H9 (cell line): ENCODE results near the gene GALR2. TPM values are rescaled to one million over a fixed set of nuclear protein-coding genes. Genes with fewer than 3 reads are reported as not detected.
A peak's percentile ranks its signal among the peaks of the same experiment; 100 is the strongest.

Experiments used
- DNase-seq: peaks from one replicate; pipeline ENCODE4 v3.0.0-alpha.2; 2017
- H2AFZ ChIP-seq: one replicate; pipeline ENCODE4 v1.6.1; 2013; ENCODE audit warnings: mild to moderate bottlenecking, low read length, control low read depth, moderate library complexity
- H2AK5ac ChIP-seq: 2 replicates; pipeline ENCODE4 v1.6.1; 2013; ENCODE audit warnings: low read length, control low read depth, mixed read lengths; ENCODE audit not compliant: insufficient read length
- H2BK120ac ChIP-seq: one replicate; pipeline ENCODE4 v1.6.1; 2013; ENCODE audit warnings: low read depth, mild to moderate bottlenecking, low read length, control low read depth, inconsistent platforms; ENCODE audit not compliant: poor library complexity, severe bottlenecking
- H2BK12ac ChIP-seq: 2 replicates; pipeline ENCODE4 v1.6.1; 2013; ENCODE audit warnings: low read length, control low read depth, mixed read lengths, low read depth; ENCODE audit not compliant: insufficient read length
- H2BK15ac ChIP-seq: 2 replicates; pipeline ENCODE4 v1.6.1; 2013; ENCODE audit warnings: low read depth, low read length, control low read depth
- H2BK20ac ChIP-seq: one replicate; pipeline ENCODE4 v1.6.1; 2013; ENCODE audit warnings: low read depth, mild to moderate bottlenecking, low read length, control low read depth, inconsistent platforms; ENCODE audit not compliant: poor library complexity, severe bottlenecking
- H2BK5ac ChIP-seq: 2 replicates; pipeline ENCODE4 v1.6.1; 2013; ENCODE audit warnings: low read length, control low read depth, mixed read lengths; ENCODE audit not compliant: insufficient read length
- H3K14ac ChIP-seq: 2 replicates; pipeline ENCODE4 v1.6.1; 2013; ENCODE audit warnings: low read length, control low read depth; ENCODE audit not compliant: insufficient read depth
- H3K18ac ChIP-seq: 2 replicates; pipeline ENCODE4 v1.6.1; 2013; ENCODE audit warnings: low read depth, mild to moderate bottlenecking, mixed read lengths, low read length, control low read depth; ENCODE audit not compliant: insufficient read length
- H3K23ac ChIP-seq: 2 replicates; pipeline ENCODE4 v1.6.1; 2013; ENCODE audit warnings: low read length, control low read depth, mixed read lengths, low read depth; ENCODE audit not compliant: insufficient read length
- H3K23me2 ChIP-seq: 2 replicates; pipeline ENCODE4 v1.6.1; 2013; ENCODE audit warnings: low read depth, mild to moderate bottlenecking, mixed read lengths, low read length, control low read depth; ENCODE audit not compliant: insufficient read length, poor library complexity, severe bottlenecking
- H3K27ac ChIP-seq: 2 replicates; pipeline ENCODE4 v1.5.1; 2013; ENCODE audit warnings: low read length, control low read depth, mixed read lengths, low read depth; ENCODE audit not compliant: insufficient read length
- H3K27me3 ChIP-seq: 2 replicates; pipeline ENCODE4 v1.6.1; 2013; ENCODE audit warnings: low read length, control low read depth, inconsistent platforms; ENCODE audit not compliant: insufficient read depth
- H3K4ac ChIP-seq: 2 replicates; pipeline ENCODE4 v1.6.1; 2013; ENCODE audit warnings: low read depth, mild to moderate bottlenecking, control low read depth, inconsistent platforms, low read length, moderate library complexity
- H3K4me1 ChIP-seq: 2 replicates; pipeline ENCODE4 v1.6.1; 2013; ENCODE audit warnings: low read length, control low read depth, inconsistent platforms; ENCODE audit not compliant: insufficient read depth
- H3K4me2 ChIP-seq: 2 replicates; pipeline ENCODE4 v1.6.1; 2013; ENCODE audit warnings: low read length, control low read depth, mixed read lengths; ENCODE audit not compliant: insufficient read length, insufficient read depth
- H3K56ac ChIP-seq: 2 replicates; pipeline ENCODE4 v1.6.1; 2013; ENCODE audit warnings: low read depth, mild to moderate bottlenecking, mixed read lengths, low read length, control low read depth; ENCODE audit not compliant: insufficient read length
- H3K79me1 ChIP-seq: 2 replicates; pipeline ENCODE4 v1.6.1; 2013; ENCODE audit warnings: low read depth, mild to moderate bottlenecking, moderate library complexity, low read length, control low read depth, inconsistent platforms; ENCODE audit not compliant: insufficient read depth, poor library complexity, severe bottlenecking
- H3K79me2 ChIP-seq: 2 replicates; pipeline ENCODE4 v1.6.1; 2013; ENCODE audit warnings: low read length, control low read depth, inconsistent platforms; ENCODE audit not compliant: insufficient read depth
- H3K9ac ChIP-seq: 2 replicates; pipeline ENCODE4 v1.6.1; 2013; ENCODE audit warnings: low read length, control low read depth, mixed read lengths; ENCODE audit not compliant: insufficient read length; ENCODE audit errors: extremely low read depth
- H3K9me3 ChIP-seq: one replicate; pipeline ENCODE4 v1.6.1; 2013; ENCODE audit warnings: low read depth, low read length, inconsistent platforms; ENCODE audit not compliant: control insufficient read depth
- H3T11ph ChIP-seq: one replicate; pipeline ENCODE4 v1.6.1; 2013; ENCODE audit warnings: mild to moderate bottlenecking, low read length, control low read depth, inconsistent platforms
- H4K20me1 ChIP-seq: one replicate; pipeline ENCODE4 v1.6.1; 2013; ENCODE audit not compliant: control insufficient read depth, insufficient read length, insufficient read depth
- H4K5ac ChIP-seq: 2 replicates; pipeline ENCODE4 v1.6.1; 2013; ENCODE audit warnings: low read depth, mild to moderate bottlenecking, mixed read lengths, low read length, control low read depth; ENCODE audit not compliant: insufficient read length
- H4K8ac ChIP-seq: replicated peaks from 2 replicates; pipeline ENCODE4 v1.6.1; 2013; ENCODE audit warnings: low read length, control low read depth, mixed read lengths, low read depth; ENCODE audit not compliant: insufficient read length
- H4K91ac ChIP-seq: 2 replicates; pipeline ENCODE4 v1.6.1; 2013; ENCODE audit warnings: low read depth, mild to moderate bottlenecking, moderate library complexity, mixed read lengths, low read length, control low read depth; ENCODE audit not compliant: insufficient read length
- H3K27ac Mint-ChIP-seq, 3 experiments: 2 replicates in 2 of 3; 3 replicates in 1 of 3; pipeline ENCODE4 v1.8.0; 2020 to 2021; ENCODE audit warnings: mixed read lengths in 3 of 3, mild to moderate bottlenecking in 1 of 3, moderate library complexity in 1 of 3
- H3K27me3 Mint-ChIP-seq: 2 replicates; pipeline ENCODE4 v1.8.0; 2021; ENCODE audit warnings: low read depth, mild to moderate bottlenecking, moderate library complexity, mixed read lengths
- H3K36me3 Mint-ChIP-seq, 3 experiments: 2 replicates in 2 of 3; 3 replicates in 1 of 3; pipeline ENCODE4 v1.8.0; 2020 to 2021; ENCODE audit warnings: low read depth in 3 of 3, mixed read lengths in 3 of 3; ENCODE audit not compliant: insufficient read depth in 1 of 3
- H3K4me1 Mint-ChIP-seq, 2 experiments: 2 replicates each; pipeline ENCODE4 v1.8.0; 2020; ENCODE audit warnings: mixed read lengths in 2 of 2
- H3K4me3 Mint-ChIP-seq, 2 experiments: 2 replicates in 1 of 2; 3 replicates in 1 of 2; pipeline ENCODE4 v1.8.0; 2020 to 2021; ENCODE audit warnings: mild to moderate bottlenecking in 2 of 2, mixed read lengths in 2 of 2, moderate library complexity in 1 of 2
- H3K9me3 Mint-ChIP-seq, 2 experiments: 2 replicates in 1 of 2; 3 replicates in 1 of 2; pipeline ENCODE4 v1.8.0; 2020; ENCODE audit warnings: mild to moderate bottlenecking in 2 of 2, mixed read lengths in 2 of 2, moderate library complexity in 1 of 2
- CTCF ChIP-seq: fragments of 200-600 bp; sonication (generic); conservative IDR thresholded peaks from 3 replicates; pipeline ENCODE4 v1.8.0; 2021; ENCODE audit warnings: antibody characterized with exemption, mild to moderate bottlenecking
- WGBS: extraction: QIAGEN DNeasy Blood & Tissue Kit; methylation state at CpG from one replicate; pipeline ENCODE4 v1.1.7; 2013; ENCODE audit warnings: missing lambda C conversion rate, low lambda C conversion rate, mixed read lengths; ENCODE audit not compliant: insufficient read length; ENCODE audit errors: extremely low coverage; 5-methylcytosine and 5-hydroxymethylcytosine counted together
- total RNA-seq: library from RNA; stranded (reverse); gene quantifications from 2 replicates; pipeline ENCODE4 v1.2.1, GENCODE V29; 2021

GALR2 gene
- total RNA-seq, 1 experiment from 2014 or later = 0.81 TPM

- H2AK5ac ChIP-seq = no peak overlapping the region
- no peaks in the 10 kb centered on the region for H3K79me1 ChIP-seq
- TF ChIP-seq CTCF = no peak
- H2BK20ac ChIP-seq = no peak overlapping the region
- no peaks in the 10 kb centered on the region for H3K9me3 ChIP-seq
- H3K36me3 Mint-ChIP-seq = peaks cover 2 to 24% (median 10%) of the 10 kb centered on the region in 3 experiments; a peak in 6 of 7 replicates
- H3T11ph ChIP-seq = no peak overlapping the region
- no peak overlapping the region for H4K8ac ChIP-seq
- peaks cover 8% of the 10 kb centered on the region; the same call in 1 of the 2 replicates for H3K4me1 ChIP-seq
- H4K91ac ChIP-seq = no peak overlapping the region
- no peak overlapping the region for H3K18ac ChIP-seq
- H3K27ac ChIP-seq = no peak overlapping the region
- H2AFZ ChIP-seq = no peak overlapping the region
- peaks cover 59% of the 10 kb centered on the region for H3K27me3 Mint-ChIP-seq
- no peak overlapping the region for H4K5ac ChIP-seq
- no peak overlapping the region for H2BK120ac ChIP-seq
- no peak overlapping the region for H3K56ac ChIP-seq
- peak overlapping the region; percentile 56 for H3K4me2 ChIP-seq
- no peaks in the 10 kb centered on the region for H3K79me2 ChIP-seq
- peaks cover 22% of the 10 kb centered on the region for H3K23me2 ChIP-seq
- no peaks in the 10 kb centered on the region; a peak in 2 of 5 replicates for H3K9me3 Mint-ChIP-seq
- peak; percentile 34 for DNase-seq
- H3K4me3 Mint-ChIP-seq = peak overlapping the region; percentile 41 to 54; a peak in 3 of 5 replicates
- WGBS = no CpG with 5 or more reads among the region's 9 CpGs
- H2BK5ac ChIP-seq = no peak overlapping the region
- no peak overlapping the region for H3K9ac ChIP-seq
- H3K27ac Mint-ChIP-seq = no peak overlapping the region
- no peak overlapping the region; the same call in 1 of the 2 replicates for H3K14ac ChIP-seq
- peaks cover 47 to 58% of the 10 kb centered on the region in 2 experiments for H3K4me1 Mint-ChIP-seq
- no peak overlapping the region for H3K4ac ChIP-seq
- H2BK15ac ChIP-seq = no peak overlapping the region
- no peak overlapping the region for H3K23ac ChIP-seq
- H2BK12ac ChIP-seq = no peak overlapping the region
- H4K20me1 ChIP-seq = peaks cover 3% of the 10 kb centered on the region
- peaks cover 47% of the 10 kb centered on the region for H3K27me3 ChIP-seq
These were observed 5.0 kb downstream of the GALR2 start for GRCh38 chr17:76079535-76079955.
